Thoracic aorta (tissue), 2 donors: Measurements from ENCODE around the gene PRSS48. TPM values are rescaled to one million over a fixed set of nuclear protein-coding genes. Genes with fewer than 3 reads are reported as not detected.
"Not testable (repeated sequence)": the region's sequence is repeated elsewhere in the genome, so short reads cannot be mapped to it uniquely, and the experiment has no call there.

Experiments
- ATAC-seq: fragments of 150-250 bp; one replicate; pipeline ENCODE4 v1.8.0; 2017; ENCODE audit warnings: low read depth; ENCODE audit not compliant: insufficient number of reproducible peaks, low FRiP score
- DNase-seq: peaks from one replicate; pipeline ENCODE4 v3.0.0-alpha.2; 2020; ENCODE audit warnings: low spot score
- H3K27ac ChIP-seq, 2 donors: fragments of 200-600 bp; sonication (generic); 1 replicate in 1 of 2; 2 replicates in 1 of 2; pipeline ENCODE4 v1.5.1; 2016; ENCODE audit warnings: mild to moderate bottlenecking in 2 of 2, moderate library complexity in 2 of 2
- H3K27me3 ChIP-seq: fragments of 200-600 bp; sonication (generic); replicated peaks from 2 replicates; pipeline ENCODE4 v1.6.0; 2016; ENCODE audit warnings: mild to moderate bottlenecking; ENCODE audit not compliant: insufficient read depth
- H3K36me3 ChIP-seq: fragments of 200-600 bp; sonication (generic); one replicate; pipeline ENCODE4 v1.5.1; 2016
- H3K4me1 ChIP-seq, 2 donors: fragments of 200-600 bp; sonication (generic); 1 replicate in 1 of 2; 2 replicates in 1 of 2; pipeline versions ENCODE4 v1.5.1 to v1.6.0; 2016; ENCODE audit warnings: low read depth in 2 of 2, mild to moderate bottlenecking in 1 of 2; ENCODE audit not compliant: control insufficient read depth in 1 of 2
- H3K4me3 ChIP-seq: fragments of 200-600 bp; sonication (generic); 2 replicates; pipeline ENCODE4 v1.5.1; 2016; ENCODE audit warnings: mild to moderate bottlenecking
- H3K9me3 ChIP-seq: fragments of 200-600 bp; sonication (generic); 2 replicates; pipeline ENCODE4 v1.5.1; 2016
- CTCF ChIP-seq: fragments of 200-600 bp; sonication (generic); IDR thresholded peaks from one replicate; pipeline ENCODE4 v1.5.1; 2019; ENCODE audit warnings: antibody characterized with exemption
- total RNA-seq, 2 donors: library from RNA; depleted of rRNA; stranded (reverse); fragments of >200 nt; gene quantifications; one replicate each; pipeline versions ENCODE4 v1.1.0 to v1.2.3, GENCODE V29; 2016

Gene PRSS48
- total RNA-seq, 2 donors from 2014 or later, result not detected

DNA sequence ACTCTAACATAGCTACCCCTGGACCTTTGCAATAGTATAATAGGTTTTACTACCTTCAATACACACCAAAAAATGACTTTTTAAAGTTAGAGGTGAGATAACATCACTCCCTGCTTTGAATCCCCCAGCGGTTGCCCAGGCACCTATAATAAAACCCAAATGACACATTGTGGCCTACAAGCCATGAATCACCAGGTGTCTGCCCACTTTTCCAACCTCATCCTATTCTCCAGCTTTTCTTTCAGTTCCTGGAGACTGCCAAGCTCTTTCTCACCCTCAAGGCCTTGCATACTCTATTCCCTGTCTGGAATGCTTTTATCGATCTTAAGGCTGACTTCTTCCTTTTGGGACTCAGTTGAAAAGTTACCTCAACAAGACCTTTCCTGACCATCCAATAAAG lies 16.4 kb upstream of the PRSS48 start:
- TF ChIP-seq CTCF, result no peak
- H3K27ac ChIP-seq, result no peak overlapping the region
- no peaks in the 10 kb centered on the region for H3K4me1 ChIP-seq
- DNase-seq, result no peak
- no peaks in the 10 kb centered on the region for H3K36me3 ChIP-seq
- H3K27me3 ChIP-seq, result no peaks in the 10 kb centered on the region
- no peaks in the 10 kb centered on the region for H3K9me3 ChIP-seq
- ATAC-seq, result no peak
- H3K4me3 ChIP-seq, result no peak overlapping the region

DNA sequence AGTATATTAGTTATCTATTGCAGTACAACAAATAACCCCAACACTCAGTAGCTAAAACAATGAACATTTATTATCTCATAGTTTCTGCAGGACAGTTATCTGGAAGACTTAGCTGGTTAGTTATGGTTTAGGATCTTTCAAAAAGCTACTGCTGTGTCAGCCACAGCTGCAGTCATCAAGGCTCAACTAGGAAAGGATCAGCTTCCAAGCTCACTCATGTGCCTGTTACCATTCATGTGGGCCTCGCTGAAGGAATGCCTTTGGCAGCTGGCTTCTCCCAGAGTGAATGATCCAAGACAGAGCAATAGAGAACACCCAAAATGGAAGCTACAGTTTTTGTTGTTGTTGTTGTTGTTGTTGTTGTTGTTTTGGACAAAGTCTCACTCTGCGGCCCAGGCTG lies 13.5 kb upstream of the PRSS48 start:
- ATAC-seq (no peak), DNase-seq (no peak)
- Histone ChIP-seq H3K27me3 (no peaks in the 10 kb centered on the region), H3K36me3 (no peaks in the 10 kb centered on the region), H3K27ac (no peak overlapping the region), H3K4me3 (no peak overlapping the region), H3K9me3 (no peaks in the 10 kb centered on the region), H3K4me1 (no peaks in the 10 kb centered on the region)
- TF ChIP-seq CTCF, result no peak

- DNase-seq, result no peak
- H3K36me3 ChIP-seq, result no peaks in the 10 kb centered on the region
- no peak overlapping the region for H3K27ac ChIP-seq
- H3K9me3 ChIP-seq, result no peaks in the 10 kb centered on the region
- no peak overlapping the region for H3K4me3 ChIP-seq
- H3K27me3 ChIP-seq, result no peaks in the 10 kb centered on the region
- H3K4me1 ChIP-seq, result no peaks in the 10 kb centered on the region
- TF ChIP-seq CTCF, result no peak
- ATAC-seq, result no peak
Observed at GRCh38 chr4:151266497-151266896, 10.5 kb upstream of the PRSS48 start.

- Histone ChIP-seq H3K4me3 (no peak overlapping the region), H3K9me3 (no peaks in the 10 kb centered on the region), H3K27ac (no peak overlapping the region), H3K27me3 (no peaks in the 10 kb centered on the region), H3K4me1 (no peaks in the 10 kb centered on the region), H3K36me3 (no peaks in the 10 kb centered on the region)
- no peak for DNase-seq
- TF ChIP-seq CTCF, result no peak
- ATAC-seq, result no peak
Observed at GRCh38 chr4:151267104-151267503, 9.9 kb upstream of the PRSS48 start.

- ATAC-seq, result no peak
- Histone ChIP-seq H3K36me3 (no peaks in the 10 kb centered on the region), H3K4me1 (no peaks in the 10 kb centered on the region), H3K27ac (no peak overlapping the region), H3K9me3 (no peaks in the 10 kb centered on the region), H3K4me3 (no peak overlapping the region), H3K27me3 (no peaks in the 10 kb centered on the region)
- no peak for TF ChIP-seq CTCF
- no peak for DNase-seq
Observed at GRCh38 chr4:151267822-151268535, 9.0 kb upstream of the PRSS48 start.

GRCh38 chr4:151268905-151269304 lies 8.1 kb upstream of the PRSS48 start:
- not testable (repeated sequence) for H3K27me3 ChIP-seq, H3K27ac ChIP-seq

More at GRCh38 chr4:151268905-151269304, 8.1 kb upstream of the PRSS48 start:
- H3K4me1 ChIP-seq, H3K36me3 ChIP-seq, ATAC-seq, H3K4me3 ChIP-seq, H3K9me3 ChIP-seq, DNase-seq: not testable (repeated sequence)
